OCI-LY7 (cell line): ENCODE data around the gene SMPD4. TPM values are rescaled to one million over a fixed set of nuclear protein-coding genes. Genes with fewer than 3 reads are reported as not detected.
"Not testable (repeated sequence)": the region's sequence is repeated elsewhere in the genome, so short reads cannot be mapped to it uniquely, and the experiment has no call there.

Experiments
- BruUV-seq: library from RNA; stranded (reverse); fragments of 400-500 nt; replicated peaks from 2 replicates; lab custom pipeline; 2021; lab: Mats Ljungman, UMichigan
- CTCF ChIA-PET: fragments of 300-600 bp; sonication (Branson Sonifier 250); formaldehyde crosslinking; loops from one replicate; lab custom pipeline; 2022; ENCODE audit warnings: antibody characterized with exemption; ENCODE audit not compliant: unreplicated experiment; lab: Charles Lee
- POLR2A ChIA-PET: fragments of 300-600 bp; sonication (Branson Sonifier 250); formaldehyde crosslinking; loops from one replicate; lab custom pipeline; 2022; ENCODE audit warnings: antibody characterized with exemption; lab: Charles Lee
- DNase-seq: peaks from one replicate; pipeline ENCODE4 v3.0.0-alpha.2; 2015; ENCODE audit warnings: low spot score
- H2AFZ ChIP-seq: fragments of 200-600 bp; sonication (generic), shearing (Covaris generic); 2 replicates; pipeline ENCODE4 v1.6.1; 2014; ENCODE audit warnings: mild to moderate bottlenecking, antibody characterized with exemption, low read length, moderate library complexity
- H3K27ac ChIP-seq: fragments of 200-600 bp; sonication (generic); 2 replicates; pipeline ENCODE4 v1.5.1; 2014; ENCODE audit warnings: mixed run types, low read depth, mild to moderate bottlenecking, moderate library complexity, low read length, inconsistent platforms; ENCODE audit not compliant: poor library complexity, severe bottlenecking
- H3K36me3 ChIP-seq: fragments of 200-600 bp; sonication (generic); 2 replicates; pipeline ENCODE4 v1.6.1; 2014; ENCODE audit warnings: mild to moderate bottlenecking, antibody characterized with exemption, low read length, moderate library complexity, mixed read lengths; ENCODE audit not compliant: insufficient read depth
- H3K4me1 ChIP-seq: fragments of 200-600 bp; sonication (generic); 2 replicates; pipeline ENCODE4 v1.5.1; 2014; ENCODE audit warnings: mild to moderate bottlenecking, low read length; ENCODE audit not compliant: insufficient read depth, poor library complexity, severe bottlenecking
- H3K4me2 ChIP-seq: fragments of 200-600 bp; sonication (generic); 2 replicates; pipeline ENCODE4 v1.6.1; 2014; ENCODE audit warnings: mild to moderate bottlenecking, low read length
- H3K4me3 ChIP-seq: fragments of 200-600 bp; sonication (generic); 2 replicates; pipeline ENCODE4 v1.5.1; 2014; ENCODE audit warnings: mild to moderate bottlenecking, low read depth, low read length; ENCODE audit not compliant: poor library complexity, severe bottlenecking
- H3K79me2 ChIP-seq: fragments of 200-600 bp; sonication (generic); 2 replicates; pipeline ENCODE4 v1.6.1; 2016; ENCODE audit warnings: low read depth, mild to moderate bottlenecking, low read length, moderate library complexity, mixed read lengths; ENCODE audit not compliant: insufficient read depth
- H3K9me2 ChIP-seq: fragments of 200-600 bp; sonication (generic); 2 replicates; pipeline ENCODE4 v1.6.1; 2016; ENCODE audit warnings: mild to moderate bottlenecking, low read length, mixed read lengths; ENCODE audit not compliant: insufficient read depth
- H3K9me3 ChIP-seq: fragments of 200-600 bp; sonication (generic); 2 replicates; pipeline ENCODE4 v1.6.1; 2014; ENCODE audit warnings: mild to moderate bottlenecking, mixed run types, low read length, mixed read lengths
- H4K20me1 ChIP-seq: fragments of 200-600 bp; sonication (generic); 2 replicates; pipeline ENCODE4 v1.6.1; 2014; ENCODE audit warnings: mild to moderate bottlenecking, antibody characterized with exemption, low read length, moderate library complexity, mixed read lengths; ENCODE audit not compliant: insufficient read depth
- CTCF ChIP-seq: fragments of 200-600 bp; sonication (generic); conservative IDR thresholded peaks from 2 replicates; pipeline ENCODE4 v1.5.1; 2014; ENCODE audit warnings: mild to moderate bottlenecking, antibody characterized with exemption, low read length, moderate library complexity, mixed read lengths
- EZH2phosphoT487 ChIP-seq: fragments of 200-600 bp; sonication (generic); IDR thresholded peaks from 2 replicates; pipeline ENCODE4 v1.6.1; 2018; ENCODE audit warnings: low read depth, borderline replicate concordance, mild to moderate bottlenecking, mixed run types, antibody characterized with exemption, low read length, moderate library complexity, mixed read lengths
- intact Hi-C: fragments of 100-400 bp; cut with micrococcal nuclease; formaldehyde crosslinking; loops from one replicate; pipeline ENCODE4 v1.10.0; 2022; ENCODE audit not compliant: unreplicated experiment
- total RNA-seq, 2 experiments: library from RNA; depleted of rRNA in 1 of 2; stranded (reverse); fragments of >200 nt in 1 of 2; shearing (Covaris generic) in 1 of 2; gene quantifications; 2 replicates each; pipeline ENCODE4 v1.2.3, GENCODE V29; 2014 to 2022

Gene SMPD4
- total RNA-seq, 2 experiments from 2014 or later = 61.9 to 93.8 TPM

DNA sequence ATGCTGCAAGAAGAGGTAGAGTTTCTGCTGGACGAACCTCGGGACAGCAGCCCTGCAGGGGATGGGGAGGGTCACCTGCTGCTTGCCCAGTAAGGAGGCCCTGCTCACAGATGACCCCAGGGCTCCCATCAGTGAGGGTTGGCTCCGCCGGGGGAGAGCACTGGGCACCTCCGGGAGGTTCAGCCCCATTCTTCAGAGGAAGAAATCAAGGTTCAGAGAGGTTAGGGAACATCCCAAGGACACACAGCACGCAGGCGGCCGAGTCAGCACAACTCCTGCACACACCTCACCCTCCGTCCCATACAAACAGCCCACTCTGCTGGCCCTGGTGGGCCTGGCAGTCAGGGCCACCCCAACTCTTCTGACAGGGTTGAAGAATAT lies 24.8 kb downstream of the SMPD4 start:
- Histone ChIP-seq H3K9me3 (no peaks in the 10 kb centered on the region), H4K20me1 (no peaks in the 10 kb centered on the region), H2AFZ (no peak overlapping the region), H3K36me3 (peaks cover 38% of the 10 kb centered on the region), H3K4me1 (peaks cover 15% of the 10 kb centered on the region), H3K4me3 (no peak overlapping the region), H3K27ac (no peak overlapping the region), H3K9me2 (no peaks in the 10 kb centered on the region), H3K79me2 (no peaks in the 10 kb centered on the region), H3K4me2 (no peak overlapping the region)
- DNase-seq = no peak
- no peak for TF ChIP-seq CTCF
- no peak for TF ChIP-seq EZH2phosphoT487
- CTCF ChIA-PET = no interaction called here
- POLR2A ChIA-PET = no interaction called here
- no TSS peak for BruUV-seq
- intact Hi-C loops = loop anchor here (2.0 kb wide), 1 partner anchor 176 kb away; no protein-coding TSS in a partner anchor

DNA sequence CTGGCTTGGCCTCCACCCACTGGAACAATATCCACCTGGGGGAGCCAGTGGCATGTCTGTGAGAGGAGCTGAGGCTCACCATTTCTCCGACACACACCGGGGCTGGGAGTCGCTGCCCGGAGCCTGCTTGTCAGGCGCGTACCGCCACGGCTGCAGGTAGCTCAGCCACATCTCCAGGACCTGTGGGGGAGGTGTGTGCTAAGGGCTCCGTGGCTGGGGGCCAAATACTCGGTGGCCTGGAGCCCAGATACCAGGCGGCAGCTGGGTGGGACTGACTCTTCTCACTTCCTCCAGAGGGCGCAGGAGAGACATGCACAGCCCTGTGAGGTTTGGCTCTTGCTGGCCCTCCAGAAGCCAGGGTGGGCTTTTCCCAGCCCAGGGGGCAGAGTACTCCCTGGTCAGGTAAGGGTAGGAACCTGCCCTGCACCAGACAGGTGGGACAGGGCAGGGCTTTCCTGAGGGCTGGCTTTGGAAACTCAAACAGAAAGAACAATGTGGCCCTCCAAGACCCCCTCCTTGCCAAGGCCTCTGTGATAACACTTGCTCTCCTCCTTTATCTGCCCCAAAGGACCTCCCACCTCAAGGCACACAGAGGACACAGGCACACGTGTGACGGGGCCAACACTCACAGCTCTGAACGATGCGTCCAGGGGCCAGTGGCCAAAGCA lies 25.3 kb downstream of the SMPD4 start:
- H2AFZ ChIP-seq, H3K4me3 ChIP-seq, H3K79me2 ChIP-seq, CTCF ChIA-PET, H3K4me2 ChIP-seq, H3K9me2 ChIP-seq, BruUV-seq, H3K27ac ChIP-seq, H3K9me3 ChIP-seq, H4K20me1 ChIP-seq: not testable (repeated sequence)
- peaks cover 38% of the 10 kb centered on the region for H3K36me3 ChIP-seq
- intact Hi-C loops = loop anchor here (2.0 kb wide), 1 partner anchor 177 kb away; no protein-coding TSS in a partner anchor
- TF ChIP-seq CTCF = peak; percentile 72
- POLR2A ChIA-PET = interaction anchor here (0.6 kb wide), 1 partner anchor 10 kb away, joined by 3 read pairs; no protein-coding TSS in a partner anchor
- DNase-seq = peak; percentile 56
- peaks cover 15% of the 10 kb centered on the region for H3K4me1 ChIP-seq
